K562 (cell line): Measurements from ENCODE around the gene MRPL22. TPM values are rescaled to one million over a fixed set of nuclear protein-coding genes. Genes with fewer than 3 reads are reported as not detected.
A peak's percentile ranks its signal among the peaks of the same experiment; 100 is the strongest.

Source experiments
- ATF2 ChIP-seq: sonication (generic); formaldehyde crosslinking; IDR thresholded peaks from 2 replicates; pipeline ENCODE4 v1.8.1; 2022; ENCODE audit warnings: missing genetic modification reagents
- BCLAF1 ChIP-seq, 2 experiments: fragments of 450-650 bp in 1 of 2; IDR thresholded peaks; 2 replicates each; pipeline ENCODE4 v1.6.1; 2011 to 2017; ENCODE audit warnings: low read depth in 2 of 2, antibody characterized with exemption in 1 of 2, borderline replicate concordance in 1 of 2, low read length in 1 of 2, mild to moderate bottlenecking in 1 of 2, mixed read lengths in 1 of 2; ENCODE audit not compliant: control insufficient read depth in 1 of 2
- CCAR2 ChIP-seq: fragments of 200-400 bp; formaldehyde crosslinking; IDR thresholded peaks from 2 replicates; pipeline ENCODE4 v1.6.1; 2017; ENCODE audit warnings: mild to moderate bottlenecking, low read depth, low read length
- CREB1 ChIP-seq, 2 experiments: sonication (generic) in 1 of 2; formaldehyde crosslinking in 1 of 2; IDR thresholded peaks; 2 replicates each; pipeline versions ENCODE4 v1.6.1 to v1.8.0; 2012 to 2022; ENCODE audit warnings: inconsistent platforms in 1 of 2, mild to moderate bottlenecking in 1 of 2, missing genetic modification reagents in 1 of 2, moderate library complexity in 1 of 2
- FOXJ3 ChIP-seq: sonication (generic); formaldehyde crosslinking; IDR thresholded peaks from 2 replicates; pipeline ENCODE4 v1.4.0; 2020; ENCODE audit warnings: mild to moderate bottlenecking, missing genetic modification reagents
- IRF9 ChIP-seq: fragments of 450-650 bp; IDR thresholded peaks from 2 replicates; pipeline ENCODE4 v1.6.1; 2016; ENCODE audit warnings: missing biosample characterization, missing genetic modification characterization
- PHF21A ChIP-seq: fragments of 450-650 bp; IDR thresholded peaks from 2 replicates; pipeline ENCODE4 v1.6.1; 2017; ENCODE audit warnings: low read depth, borderline replicate concordance
- PKNOX1 ChIP-seq: fragments of 450-650 bp; IDR thresholded peaks from 2 replicates; pipeline ENCODE4 v1.6.1; 2016
- SAFB2 ChIP-seq: fragments of 200-400 bp; formaldehyde crosslinking; IDR thresholded peaks from 2 replicates; pipeline ENCODE4 v1.6.1; 2018; ENCODE audit warnings: borderline replicate concordance, low read length, low read depth, moderate library complexity; ENCODE audit not compliant: severe bottlenecking
- SMARCA5 ChIP-seq: fragments of 450-650 bp; IDR thresholded peaks from 2 replicates; pipeline ENCODE4 v1.6.1; 2016
- TCF3 ChIP-seq: sonication (generic); formaldehyde crosslinking; IDR thresholded peaks from 2 replicates; pipeline ENCODE4 v1.4.0; 2020; ENCODE audit warnings: mild to moderate bottlenecking, missing genetic modification reagents
- ZFP1 ChIP-seq: fragments of 450-650 bp; formaldehyde crosslinking; IDR thresholded peaks from 2 replicates; pipeline ENCODE4 v1.4.0; 2020; ENCODE audit warnings: mild to moderate bottlenecking, mixed read lengths
- ZNF274 ChIP-seq: IDR thresholded peaks from 2 replicates; pipeline ENCODE4 v1.6.1; 2011; ENCODE audit warnings: low read depth, mild to moderate bottlenecking, low read length, moderate library complexity, borderline replicate concordance
- ZNF592 ChIP-seq: fragments of 450-650 bp; IDR thresholded peaks from 2 replicates; pipeline ENCODE4 v1.6.1; 2017; ENCODE audit warnings: antibody characterized with exemption, mild to moderate bottlenecking
- polyA plus RNA-seq, 8 experiments: library from polyadenylated mRNA; depleted of rRNA in 4 of 8; stranded (reverse) in 5 of 8; unstranded in 3 of 8; fragments of >200 nt; fragmentation: Nextera tagmentation in 2 of 8; fragmentation: Illumina TruSeq in 1 of 8; extraction: Ambion mirVana in 2 of 8; extraction: Trizol in 1 of 8; gene quantifications; 2 replicates each; pipeline versions ENCODE4 v1.2.1 to v1.2.3, GENCODE V29; 2011 to 2014; ENCODE audit warnings: inconsistent platforms in 1 of 8, missing spikeins in 1 of 8
- total RNA-seq, 7 experiments: library from RNA; depleted of rRNA in 6 of 7; stranded (reverse); fragments of >200 nt in 6 of 7; fragmentation: Illumina TruSeq in 2 of 7; extraction: Trizol in 2 of 7; gene quantifications; 2 replicates each; pipeline versions ENCODE4 v1.2.1 to v1.2.3, GENCODE V29; 2011 to 2021; ENCODE audit warnings: low replicate concordance in 1 of 7

The MRPL22 gene
- total and polyA plus RNA-seq, 9 of the 15 experiments (the other 6 are each of a cell fraction or from before 2014, with no cell fraction given): 41.1 to 424 (median 102) TPM

- TF ChIP-seq IRF9 (tag) (no peak), FOXJ3 (CRISPR knock-in tag) (no peak), CCAR2 (no peak), TCF3 (CRISPR knock-in tag) (no peak), ZNF274 (no peak), ZFP1 (CRISPR knock-in tag) (no peak), BCLAF1 (IDR thresholded peaks at IDR 0.05; ENCODE audit: borderline replicate concordance in 1 of 2, control insufficient read depth in 1 of 2, low read depth in 2 of 2, low read length in 1 of 2) (no peak), SAFB2 (no peak), PKNOX1 (no peak; the same call in 1 of the 2 replicates), PHF21A (no peak), CREB1 (IDR thresholded peaks at IDR 0.05) (no peak), CREB1 (CRISPR knock-in tag; IDR thresholded peaks at IDR 0.05) (no peak), ZNF592 (peak; percentile 83), SMARCA5 (no peak), ATF2 (no peak)
Observed at GRCh38 chr5:154940772-154941620, at the start of gene MRPL22 (continued).
